SK-N-SH treated with all-trans-retinoic acid at 6 μM for 48 hours (cell line): ENCODE results near the gene ZNF503.

ENCODE experiments used
- ESRRG ChIP-seq: fragments of 250-450 bp; sonication (Bioruptor Pico); IDR thresholded peaks from 2 replicates; pipeline ENCODE4 v1.6.1; 2021; ENCODE audit warnings: mild to moderate bottlenecking
- ISL1 ChIP-seq: fragments of 250-450 bp; sonication (Bioruptor Pico); IDR thresholded peaks from 2 replicates; pipeline ENCODE4 v2.1.2; 2022; ENCODE audit warnings: mild to moderate bottlenecking, moderate library complexity
- OSR1 ChIP-seq: fragments of 250-450 bp; sonication (Bioruptor Pico); IDR thresholded peaks from 2 replicates; pipeline ENCODE4 v1.8.0; 2022; ENCODE audit warnings: moderate library complexity, mild to moderate bottlenecking, inconsistent platforms
- PPARA ChIP-seq: fragments of 250-450 bp; sonication (Bioruptor Pico); IDR thresholded peaks from 2 replicates; pipeline ENCODE4 v1.5.0; 2020; ENCODE audit warnings: mild to moderate bottlenecking, borderline replicate concordance
- RARB ChIP-seq: fragments of 250-450 bp; sonication (Bioruptor Pico); IDR thresholded peaks from 2 replicates; pipeline ENCODE4 v1.8.0; 2021; ENCODE audit warnings: mild to moderate bottlenecking, moderate library complexity
- SNAI2 ChIP-seq: fragments of 250-450 bp; sonication (Bioruptor Pico); IDR thresholded peaks from 2 replicates; pipeline ENCODE4 v1.5.0; 2020; ENCODE audit warnings: mild to moderate bottlenecking, moderate library complexity
- ZFP3 ChIP-seq: fragments of 250-450 bp; sonication (Bioruptor Pico); IDR thresholded peaks from 2 replicates; pipeline ENCODE4 v1.5.0; 2020; ENCODE audit warnings: mild to moderate bottlenecking, moderate library complexity
- ZFP30 ChIP-seq: fragments of 450-650 bp; formaldehyde crosslinking; IDR thresholded peaks from 2 replicates; pipeline ENCODE4 v1.5.0; 2022; ENCODE audit warnings: mild to moderate bottlenecking, moderate library complexity
- ZNF565 ChIP-seq: fragments of 450-650 bp; formaldehyde crosslinking; conservative IDR thresholded peaks from 2 replicates; pipeline ENCODE4 v1.5.0; 2020; ENCODE audit warnings: low read depth, mild to moderate bottlenecking, moderate library complexity
- ZNF70 ChIP-seq: fragments of 450-650 bp; formaldehyde crosslinking; IDR thresholded peaks from 2 replicates; pipeline ENCODE4 v1.5.0; 2020; ENCODE audit warnings: mild to moderate bottlenecking, moderate library complexity
- TF ChIP-seq, protein P1 (sequence below): fragments of 250-450 bp; sonication (Bioruptor Pico); IDR thresholded peaks from 2 replicates; pipeline ENCODE4 v1.8.0; 2020; ENCODE audit warnings: mild to moderate bottlenecking, moderate library complexity, borderline replicate concordance
- TF ChIP-seq, protein P2 (sequence below): fragments of 250-450 bp; sonication (Bioruptor Pico); IDR thresholded peaks from 2 replicates; pipeline ENCODE4 v1.8.0; 2021; ENCODE audit warnings: low read depth, mild to moderate bottlenecking, moderate library complexity, borderline replicate concordance
- TF ChIP-seq, protein P3 (sequence below): fragments of 250-450 bp; sonication (Bioruptor Pico); IDR thresholded peaks from 2 replicates; pipeline ENCODE4 v1.5.1; 2021; ENCODE audit warnings: mild to moderate bottlenecking, moderate library complexity
- TF ChIP-seq, protein P4 (sequence below): fragments of 250-450 bp; sonication (Bioruptor Pico); IDR thresholded peaks from 2 replicates; pipeline ENCODE4 v1.5.0; 2020; ENCODE audit warnings: mild to moderate bottlenecking, moderate library complexity

DNA sequence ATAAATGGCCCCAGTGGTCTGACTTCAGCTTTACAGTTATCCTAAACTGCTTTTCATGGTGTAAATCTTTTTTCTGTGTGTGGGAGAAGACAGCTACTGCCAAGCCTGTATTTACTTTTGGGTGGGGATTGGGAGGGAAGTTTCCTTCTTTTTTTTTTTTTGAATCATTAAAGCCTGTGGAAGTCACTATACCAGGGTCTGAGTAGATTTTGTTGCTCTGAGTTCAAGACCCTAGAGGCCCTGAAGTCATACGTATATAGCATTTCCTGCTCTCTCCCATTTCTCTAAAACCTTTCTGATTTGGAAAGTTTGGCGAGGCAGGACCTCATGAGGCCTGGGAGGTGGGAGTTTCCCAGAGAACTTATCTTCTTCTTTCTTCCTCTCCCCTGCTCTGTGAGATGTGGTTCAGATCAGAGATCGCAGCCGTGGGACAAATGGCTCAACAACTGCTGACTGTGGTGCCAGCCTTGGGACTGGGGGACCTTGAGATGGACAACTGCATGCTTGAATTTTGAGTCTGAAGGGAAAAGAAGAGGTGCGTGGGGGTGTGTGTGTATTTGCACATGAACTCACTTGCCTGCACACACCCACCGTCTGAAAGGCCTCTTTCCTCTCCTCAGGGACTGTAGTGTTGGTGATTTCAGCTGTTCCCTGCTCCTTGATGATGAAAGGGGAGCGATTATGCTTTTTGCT lies 48.0 kb upstream of the ZNF503 start:
- TF ChIP-seq ZFP3 (CRISPR knock-in tag) (no peak), ZFP30 (CRISPR knock-in tag) (no peak), ISL1 (CRISPR knock-in tag) (no peak), ZNF70 (CRISPR knock-in tag) (no peak), SNAI2 (CRISPR knock-in tag) (no peak), OSR1 (CRISPR knock-in tag) (no peak), ESRRG (CRISPR knock-in tag) (no peak), ZNF565 (CRISPR knock-in tag) (no peak), RARB (no peak), PPARA (CRISPR knock-in tag) (no peak)
- TF ChIP-seq, protein P1, sequence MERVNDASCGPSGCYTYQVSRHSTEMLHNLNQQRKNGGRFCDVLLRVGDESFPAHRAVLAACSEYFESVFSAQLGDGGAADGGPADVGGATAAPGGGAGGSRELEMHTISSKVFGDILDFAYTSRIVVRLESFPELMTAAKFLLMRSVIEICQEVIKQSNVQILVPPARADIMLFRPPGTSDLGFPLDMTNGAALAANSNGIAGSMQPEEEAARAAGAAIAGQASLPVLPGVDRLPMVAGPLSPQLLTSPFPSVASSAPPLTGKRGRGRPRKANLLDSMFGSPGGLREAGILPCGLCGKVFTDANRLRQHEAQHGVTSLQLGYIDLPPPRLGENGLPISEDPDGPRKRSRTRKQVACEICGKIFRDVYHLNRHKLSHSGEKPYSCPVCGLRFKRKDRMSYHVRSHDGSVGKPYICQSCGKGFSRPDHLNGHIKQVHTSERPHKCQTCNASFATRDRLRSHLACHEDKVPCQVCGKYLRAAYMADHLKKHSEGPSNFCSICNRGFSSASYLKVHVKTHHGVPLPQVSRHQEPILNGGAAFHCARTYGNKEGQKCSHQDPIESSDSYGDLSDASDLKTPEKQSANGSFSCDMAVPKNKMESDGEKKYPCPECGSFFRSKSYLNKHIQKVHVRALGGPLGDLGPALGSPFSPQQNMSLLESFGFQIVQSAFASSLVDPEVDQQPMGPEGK = no peak
- TF ChIP-seq, protein P2, sequence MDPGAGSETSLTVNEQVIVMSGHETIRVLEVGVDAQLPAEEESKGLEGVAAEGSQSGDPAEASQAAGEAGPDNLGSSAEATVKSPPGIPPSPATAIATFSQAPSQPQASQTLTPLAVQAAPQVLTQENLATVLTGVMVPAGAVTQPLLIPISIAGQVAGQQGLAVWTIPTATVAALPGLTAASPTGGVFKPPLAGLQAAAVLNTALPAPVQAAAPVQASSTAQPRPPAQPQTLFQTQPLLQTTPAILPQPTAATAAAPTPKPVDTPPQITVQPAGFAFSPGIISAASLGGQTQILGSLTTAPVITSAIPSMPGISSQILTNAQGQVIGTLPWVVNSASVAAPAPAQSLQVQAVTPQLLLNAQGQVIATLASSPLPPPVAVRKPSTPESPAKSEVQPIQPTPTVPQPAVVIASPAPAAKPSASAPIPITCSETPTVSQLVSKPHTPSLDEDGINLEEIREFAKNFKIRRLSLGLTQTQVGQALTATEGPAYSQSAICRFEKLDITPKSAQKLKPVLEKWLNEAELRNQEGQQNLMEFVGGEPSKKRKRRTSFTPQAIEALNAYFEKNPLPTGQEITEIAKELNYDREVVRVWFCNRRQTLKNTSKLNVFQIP (CRISPR knock-in tag) = no peak
- TF ChIP-seq, protein P3, sequence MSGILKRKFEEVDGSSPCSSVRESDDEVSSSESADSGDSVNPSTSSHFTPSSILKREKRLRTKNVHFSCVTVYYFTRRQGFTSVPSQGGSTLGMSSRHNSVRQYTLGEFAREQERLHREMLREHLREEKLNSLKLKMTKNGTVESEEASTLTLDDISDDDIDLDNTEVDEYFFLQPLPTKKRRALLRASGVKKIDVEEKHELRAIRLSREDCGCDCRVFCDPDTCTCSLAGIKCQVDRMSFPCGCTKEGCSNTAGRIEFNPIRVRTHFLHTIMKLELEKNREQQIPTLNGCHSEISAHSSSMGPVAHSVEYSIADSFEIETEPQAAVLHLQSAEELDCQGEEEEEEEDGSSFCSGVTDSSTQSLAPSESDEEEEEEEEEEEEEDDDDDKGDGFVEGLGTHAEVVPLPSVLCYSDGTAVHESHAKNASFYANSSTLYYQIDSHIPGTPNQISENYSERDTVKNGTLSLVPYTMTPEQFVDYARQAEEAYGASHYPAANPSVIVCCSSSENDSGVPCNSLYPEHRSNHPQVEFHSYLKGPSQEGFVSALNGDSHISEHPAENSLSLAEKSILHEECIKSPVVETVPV (CRISPR knock-in tag) = no peak
- TF ChIP-seq, protein P4, sequence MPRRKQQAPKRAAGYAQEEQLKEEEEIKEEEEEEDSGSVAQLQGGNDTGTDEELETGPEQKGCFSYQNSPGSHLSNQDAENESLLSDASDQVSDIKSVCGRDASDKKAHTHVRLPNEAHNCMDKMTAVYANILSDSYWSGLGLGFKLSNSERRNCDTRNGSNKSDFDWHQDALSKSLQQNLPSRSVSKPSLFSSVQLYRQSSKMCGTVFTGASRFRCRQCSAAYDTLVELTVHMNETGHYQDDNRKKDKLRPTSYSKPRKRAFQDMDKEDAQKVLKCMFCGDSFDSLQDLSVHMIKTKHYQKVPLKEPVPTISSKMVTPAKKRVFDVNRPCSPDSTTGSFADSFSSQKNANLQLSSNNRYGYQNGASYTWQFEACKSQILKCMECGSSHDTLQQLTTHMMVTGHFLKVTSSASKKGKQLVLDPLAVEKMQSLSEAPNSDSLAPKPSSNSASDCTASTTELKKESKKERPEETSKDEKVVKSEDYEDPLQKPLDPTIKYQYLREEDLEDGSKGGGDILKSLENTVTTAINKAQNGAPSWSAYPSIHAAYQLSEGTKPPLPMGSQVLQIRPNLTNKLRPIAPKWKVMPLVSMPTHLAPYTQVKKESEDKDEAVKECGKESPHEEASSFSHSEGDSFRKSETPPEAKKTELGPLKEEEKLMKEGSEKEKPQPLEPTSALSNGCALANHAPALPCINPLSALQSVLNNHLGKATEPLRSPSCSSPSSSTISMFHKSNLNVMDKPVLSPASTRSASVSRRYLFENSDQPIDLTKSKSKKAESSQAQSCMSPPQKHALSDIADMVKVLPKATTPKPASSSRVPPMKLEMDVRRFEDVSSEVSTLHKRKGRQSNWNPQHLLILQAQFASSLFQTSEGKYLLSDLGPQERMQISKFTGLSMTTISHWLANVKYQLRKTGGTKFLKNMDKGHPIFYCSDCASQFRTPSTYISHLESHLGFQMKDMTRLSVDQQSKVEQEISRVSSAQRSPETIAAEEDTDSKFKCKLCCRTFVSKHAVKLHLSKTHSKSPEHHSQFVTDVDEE (CRISPR knock-in tag) = no peak
